Large intestine (tissue), 3 donors: ENCODE results near the gene FMN1. TPM values are rescaled to one million over a fixed set of nuclear protein-coding genes. Genes with fewer than 3 reads are reported as not detected.

ENCODE experiments used
- DNase-seq, 2 donors: peaks; one replicate each; pipeline versions ENCODE4 v3.0.0 to v3.0.0-alpha.2; 2013
- H3K27ac ChIP-seq: one replicate; pipeline ENCODE4 v1.5.1; 2013; ENCODE audit warnings: low read length
- H3K27me3 ChIP-seq: 2 replicates; pipeline ENCODE4 v1.6.1; 2013; ENCODE audit warnings: low read length; ENCODE audit not compliant: control insufficient read depth, insufficient read depth
- H3K36me3 ChIP-seq: 2 replicates; pipeline ENCODE4 v1.6.1; 2013; ENCODE audit warnings: low read length; ENCODE audit not compliant: control insufficient read depth, insufficient read depth
- H3K4me1 ChIP-seq: one replicate; pipeline ENCODE4 v1.6.1; 2013; ENCODE audit warnings: low read length; ENCODE audit not compliant: control insufficient read depth, insufficient read depth
- H3K4me3 ChIP-seq: one replicate; pipeline ENCODE4 v1.5.1; 2013; ENCODE audit warnings: low read length
- H3K9me3 ChIP-seq: one replicate; pipeline ENCODE4 v1.6.1; 2013; ENCODE audit warnings: mild to moderate bottlenecking, low read depth, low read length, moderate library complexity; ENCODE audit not compliant: control insufficient read depth
- WGBS: methylation state at CpG from one replicate; pipeline ENCODE4 v1.1.5; 2013; ENCODE audit warnings: low lambda C conversion rate; ENCODE audit not compliant: insufficient coverage; 5-methylcytosine and 5-hydroxymethylcytosine counted together
- polyA plus RNA-seq: library from polyadenylated mRNA; unstranded; fragments of 120-200 nt; gene quantifications from one replicate; pipeline ENCODE4 v1.2.1, GENCODE V29; 2013

Gene FMN1
- polyA plus RNA-seq, 1 donor = 0.88 TPM

- Histone ChIP-seq H3K27ac (no peak overlapping the region), H3K4me1 (peaks cover 8% of the 10 kb centered on the region), H3K27me3 (no peaks in the 10 kb centered on the region), H3K36me3 (no peaks in the 10 kb centered on the region), H3K4me3 (no peak overlapping the region), H3K9me3 (no peaks in the 10 kb centered on the region)
- no peak for DNase-seq
- 81% methylated on average over 2 of the region's 4 CpGs for WGBS
Measured at GRCh38 chr15:33124811-33125210, 69.7 kb downstream of the FMN1 start.

GRCh38 chr15:33124279-33124678 is 70.2 kb downstream of the FMN1 start:
- no peak for DNase-seq
- Histone ChIP-seq H3K4me1 (peaks cover 8% of the 10 kb centered on the region), H3K27ac (no peak overlapping the region), H3K9me3 (no peaks in the 10 kb centered on the region), H3K36me3 (no peaks in the 10 kb centered on the region), H3K27me3 (no peaks in the 10 kb centered on the region), H3K4me3 (no peak overlapping the region)
- no CpG with 5 or more reads among the region's 4 CpGs for WGBS

GRCh38 chr15:33119865-33120264 is 74.6 kb downstream of the FMN1 start:
- H3K4me3 ChIP-seq = no peak overlapping the region
- H3K27ac ChIP-seq = no peak overlapping the region
- no peaks in the 10 kb centered on the region for H3K36me3 ChIP-seq
- H3K9me3 ChIP-seq = no peaks in the 10 kb centered on the region
- 37% methylated on average over 4 of the region's 4 CpGs for WGBS
- H3K27me3 ChIP-seq = no peaks in the 10 kb centered on the region
- H3K4me1 ChIP-seq = no peaks in the 10 kb centered on the region
- DNase-seq = no peak

- H3K9me3 ChIP-seq = no peaks in the 10 kb centered on the region
- H3K4me3 ChIP-seq = no peak overlapping the region
- no peaks in the 10 kb centered on the region for H3K4me1 ChIP-seq
- H3K27me3 ChIP-seq = no peaks in the 10 kb centered on the region
- no peak overlapping the region for H3K27ac ChIP-seq
- H3K36me3 ChIP-seq = no peaks in the 10 kb centered on the region
- peak in 1 of 2 donors; percentile 54 for DNase-seq
- WGBS = no CpG with 5 or more reads among the region's 6 CpGs
Measured at GRCh38 chr15:33119273-33119672, 75.2 kb downstream of the FMN1 start.

- no peak for DNase-seq
- Histone ChIP-seq H3K27ac (no peak overlapping the region), H3K4me3 (no peak overlapping the region), H3K27me3 (no peaks in the 10 kb centered on the region), H3K9me3 (no peaks in the 10 kb centered on the region), H3K36me3 (no peaks in the 10 kb centered on the region), H3K4me1 (no peaks in the 10 kb centered on the region)
- WGBS = 95% methylated on average over 4 of the region's 8 CpGs
Measured at GRCh38 chr15:33116198-33116597, 78.3 kb downstream of the FMN1 start.

GRCh38 chr15:33115191-33115861 is 79.2 kb downstream of the FMN1 start:
- DNase-seq = no peak
- WGBS = 60% methylated on average over 2 of the region's 4 CpGs
- H3K4me1 ChIP-seq = no peaks in the 10 kb centered on the region
- H3K27ac ChIP-seq = no peak overlapping the region
- H3K27me3 ChIP-seq = no peaks in the 10 kb centered on the region
- no peak overlapping the region for H3K4me3 ChIP-seq
- no peaks in the 10 kb centered on the region for H3K9me3 ChIP-seq
- no peaks in the 10 kb centered on the region for H3K36me3 ChIP-seq

GRCh38 chr15:33114374-33114717 is 80.2 kb downstream of the FMN1 start:
- Histone ChIP-seq H3K9me3 (no peaks in the 10 kb centered on the region), H3K4me3 (no peak overlapping the region), H3K27me3 (no peaks in the 10 kb centered on the region), H3K27ac (no peak overlapping the region), H3K36me3 (no peaks in the 10 kb centered on the region), H3K4me1 (no peaks in the 10 kb centered on the region)
- no peak for DNase-seq
- WGBS = no CpG with 5 or more reads among the region's 8 CpGs

GRCh38 chr15:33113666-33114373 is 80.7 kb downstream of the FMN1 start:
- no peaks in the 10 kb centered on the region for H3K4me1 ChIP-seq
- WGBS = 100% methylated on average over 3 of the region's 7 CpGs
- H3K9me3 ChIP-seq = no peaks in the 10 kb centered on the region
- peak in 1 of 2 donors; percentile 34 for DNase-seq
- H3K27me3 ChIP-seq = no peaks in the 10 kb centered on the region
- no peak overlapping the region for H3K4me3 ChIP-seq
- no peaks in the 10 kb centered on the region for H3K36me3 ChIP-seq
- no peak overlapping the region for H3K27ac ChIP-seq

GRCh38 chr15:33112541-33113105 is 81.9 kb downstream of the FMN1 start:
- Histone ChIP-seq H3K27me3 (no peaks in the 10 kb centered on the region), H3K36me3 (no peaks in the 10 kb centered on the region), H3K9me3 (no peaks in the 10 kb centered on the region), H3K4me3 (no peak overlapping the region), H3K4me1 (no peaks in the 10 kb centered on the region), H3K27ac (no peak overlapping the region)
- no peak for DNase-seq
- WGBS = no CpG with 5 or more reads among the region's 5 CpGs

- Histone ChIP-seq H3K9me3 (no peaks in the 10 kb centered on the region), H3K27me3 (peaks cover 2% of the 10 kb centered on the region), H3K4me3 (no peak overlapping the region), H3K4me1 (no peaks in the 10 kb centered on the region), H3K27ac (no peak overlapping the region), H3K36me3 (no peaks in the 10 kb centered on the region)
- WGBS = no CpG with 5 or more reads among the region's 1 CpG
- no peak for DNase-seq
Measured at GRCh38 chr15:33111041-33111451, 83.5 kb downstream of the FMN1 start.
